Measurements from ENCODE around the gene S100A13.
"Not testable (repeated sequence)": the region's sequence is repeated elsewhere in the genome, so short reads cannot be mapped to it uniquely, and the experiment has no call there.

Gene S100A13

GRCh38 chr1:153598309-153599172 is 28.8 kb downstream of the S100A13 start:
- DNase-seq = peak; percentile 59

GRCh38 chr1:153597206-153597605 is 30.1 kb downstream of the S100A13 start:
- no peak for DNase-seq

- DNase-seq = peak; percentile 14
Measured at GRCh38 chr1:153592748-153593147, 34.6 kb downstream of the S100A13 start.

GRCh38 chr1:153588482-153588881 is 38.8 kb downstream of the S100A13 start:
- no peak for DNase-seq

GRCh38 chr1:153588033-153588432 is 39.3 kb downstream of the S100A13 start:
- DNase-seq = not testable (repeated sequence)

GRCh38 chr1:153587314-153587713 is 40.0 kb downstream of the S100A13 start:
- no peak for DNase-seq

GRCh38 chr1:153586347-153586746 is 41.0 kb downstream of the S100A13 start:
- no peak for DNase-seq

GRCh38 chr1:153585006-153585405 is 42.3 kb downstream of the S100A13 start:
- no peak for DNase-seq

GRCh38 chr1:153583976-153584375 is 43.3 kb downstream of the S100A13 start:
- no peak for DNase-seq

- not testable (repeated sequence) for DNase-seq
Measured at GRCh38 chr1:153583514-153583913, 43.8 kb downstream of the S100A13 start.

GRCh38 chr1:153582836-153583235 is 44.5 kb downstream of the S100A13 start:
- not testable (repeated sequence) for DNase-seq

- DNase-seq = no peak
Measured at GRCh38 chr1:153578936-153579335, 48.4 kb downstream of the S100A13 start.

- DNase-seq = no peak
Measured at GRCh38 chr1:153578490-153578889, 48.8 kb downstream of the S100A13 start.

GRCh38 chr1:153577624-153578051 is 49.7 kb downstream of the S100A13 start:
- DNase-seq = no peak

GRCh38 chr1:153577138-153577537 is 50.2 kb downstream of the S100A13 start:
- DNase-seq = no peak

- DNase-seq = not testable (repeated sequence)
Measured at GRCh38 chr1:153575497-153575896, 51.8 kb downstream of the S100A13 start.

GRCh38 chr1:153575081-153575491 is 52.2 kb downstream of the S100A13 start:
- DNase-seq = not testable (repeated sequence)

GRCh38 chr1:153573351-153573750 is 54.0 kb downstream of the S100A13 start:
- no peak for DNase-seq

- DNase-seq = peak; percentile 50
Measured at GRCh38 chr1:153572569-153573015, 54.7 kb downstream of the S100A13 start.

GRCh38 chr1:153571706-153572105 is 55.6 kb downstream of the S100A13 start:
- DNase-seq = no peak

- DNase-seq = no peak
Measured at GRCh38 chr1:153570874-153571273, 56.4 kb downstream of the S100A13 start.

GRCh38 chr1:153569465-153569864 is 57.8 kb downstream of the S100A13 start:
- DNase-seq = no peak

Data from eye (tissue), 1 donor.